HL-60 (cell line): ENCODE data around the gene CLDN15.

Source experiments
- CTCF ChIP-seq: IDR thresholded peaks from one replicate; pipeline ENCODE4 v1.5.1; 2011; ENCODE audit warnings: low read length, control low read depth, inconsistent platforms; ENCODE audit not compliant: insufficient read depth
- GABPA ChIP-seq: IDR thresholded peaks from 2 replicates; pipeline ENCODE4 v1.6.1; 2012; ENCODE audit warnings: low read depth
- POLR2AphosphoS5 ChIP-seq: IDR thresholded peaks from 2 replicates; pipeline ENCODE4 v1.6.1; 2012; ENCODE audit warnings: low read depth

- TF ChIP-seq CTCF (no peak), POLR2AphosphoS5 (no peak), GABPA (no peak)
Observed at GRCh38 chr7:101226721-101227120, 10.9 kb downstream of the CLDN15 start.
